GM10248 (cell line): Measurements from ENCODE around the gene FOXL3.

Experiments used
- CTCF ChIA-PET: fragments of 300-600 bp; sonication (Branson Sonifier 250); formaldehyde crosslinking; extraction: SDS; loops from one replicate; lab custom pipeline; 2021; ENCODE audit warnings: antibody characterized with exemption; lab: Yijun Ruan, JAX
- POLR2A ChIA-PET: fragments of 350-650 bp; sonication (Branson Sonifier 250); formaldehyde crosslinking; extraction: SDS; loops from one replicate; lab custom pipeline; 2020; ENCODE audit warnings: antibody characterized with exemption; lab: Yijun Ruan, JAX
- DNase-seq: peaks from one replicate; pipeline ENCODE4 v3.0.0; 2012; ENCODE audit errors: extremely low spot score
- CTCF ChIP-seq: IDR thresholded peaks from 2 replicates; pipeline ENCODE4 v1.5.1; 2012; ENCODE audit warnings: mild to moderate bottlenecking, low read depth; ENCODE audit errors: extremely low read depth, missing control alignments, control extremely low read depth

The FOXL3 gene

GRCh38 chr7:303425-303824, 13.5 kb downstream of the FOXL3 start:
- DNase-seq, result no peak
- POLR2A ChIA-PET, result no interaction called here
- CTCF ChIA-PET, result no interaction called here
- TF ChIP-seq CTCF, result no peak

GRCh38 chr7:303884-304573, 14.1 kb downstream of the FOXL3 start:
- ChIA-PET CTCF (no interaction called here), POLR2A (no interaction called here)
- no peak for TF ChIP-seq CTCF
- no peak for DNase-seq

DNA sequence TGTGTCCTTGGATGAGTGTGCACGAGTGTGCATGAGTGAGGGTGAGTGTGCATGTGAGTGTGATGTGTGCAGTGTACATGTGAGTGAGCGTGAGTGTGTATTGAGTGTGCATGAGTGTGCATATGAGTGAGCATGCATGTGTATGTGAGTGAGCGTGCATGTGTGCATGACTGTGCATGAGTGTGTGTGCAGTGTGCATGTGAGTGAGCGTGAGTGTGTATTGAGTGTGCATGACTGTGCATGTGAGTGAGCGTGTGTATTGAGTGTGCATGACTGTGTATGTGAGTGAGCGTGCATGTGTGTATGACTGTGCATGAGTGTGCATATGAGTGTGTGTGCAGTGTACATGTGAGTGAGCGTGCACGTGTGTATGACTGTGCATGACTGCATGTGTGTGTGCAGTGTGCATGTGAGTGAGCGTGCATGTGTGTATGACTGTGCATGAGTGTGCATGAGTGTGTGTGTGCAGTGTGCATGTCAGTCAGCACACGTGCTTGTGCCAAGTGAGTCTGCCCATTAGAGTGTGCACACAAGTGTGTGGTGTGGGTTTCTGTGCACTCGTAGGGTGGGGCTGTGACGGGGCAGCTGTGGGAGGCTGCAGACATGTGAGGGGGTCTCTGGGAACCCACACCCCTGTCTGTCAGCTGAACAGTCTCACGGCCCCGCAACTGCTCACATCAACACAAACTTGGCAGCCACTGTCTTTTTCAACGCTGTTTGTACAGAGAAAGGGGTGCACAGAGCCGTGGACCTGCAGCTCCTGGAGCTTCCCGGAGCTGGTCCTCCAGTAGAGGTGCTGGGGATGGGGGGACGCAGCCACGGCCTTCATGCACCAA, 14.8 kb downstream of the FOXL3 start:
- POLR2A ChIA-PET, result no interaction called here
- TF ChIP-seq CTCF, result no peak

DNA sequence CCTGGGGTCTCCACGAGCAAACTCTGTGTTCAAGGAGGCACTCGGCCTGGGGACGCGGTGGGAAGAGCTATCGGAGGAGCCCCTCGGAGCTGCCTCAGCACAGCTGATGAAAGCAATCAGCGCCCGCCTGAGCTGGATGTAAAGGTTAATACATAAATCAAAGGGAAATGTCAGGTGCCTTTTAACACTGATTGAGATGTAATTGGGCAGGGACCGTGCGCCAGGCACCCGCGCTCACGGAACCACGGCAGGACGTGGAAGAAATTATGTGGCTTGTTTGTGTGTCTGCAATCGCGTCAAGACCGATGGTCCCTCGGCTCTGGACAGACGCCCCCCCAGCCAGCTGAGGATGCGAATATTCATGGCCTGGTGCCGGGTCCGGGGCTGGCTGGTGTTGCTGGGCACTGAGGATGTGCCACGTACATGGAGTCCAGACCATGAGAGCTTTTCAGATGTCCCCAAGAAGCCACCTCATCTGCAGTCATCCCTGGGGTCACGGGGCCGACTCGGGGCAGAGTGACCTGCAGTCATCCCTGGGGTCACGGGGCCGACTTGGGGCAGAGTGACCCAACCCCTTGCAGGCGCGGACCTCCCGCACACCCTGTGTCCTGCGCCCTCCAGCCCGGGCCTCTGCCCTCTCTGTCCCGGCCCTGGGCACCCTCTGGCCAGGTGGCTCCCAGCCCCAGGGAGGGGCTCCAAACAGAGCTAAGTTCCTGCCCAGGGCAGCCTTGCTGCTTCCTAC, 15.6 kb downstream of the FOXL3 start:
- CTCF ChIA-PET, result interaction anchor here (1.2 to 1.4 kb wide), 2 partner anchors 13 to 481 kb away, joined by 3 to 4 read pairs; no protein-coding TSS in a partner anchor
- no peak for DNase-seq
- POLR2A ChIA-PET, result no interaction called here
- no peak for TF ChIP-seq CTCF

More for the DNA sequence above, 14.8 kb downstream of the FOXL3 start:
- CTCF ChIA-PET, result interaction anchor here (1.2 kb wide), 1 partner anchor 482 kb away, joined by 3 read pairs; no protein-coding TSS in a partner anchor
- DNase-seq, result no peak

DNA sequence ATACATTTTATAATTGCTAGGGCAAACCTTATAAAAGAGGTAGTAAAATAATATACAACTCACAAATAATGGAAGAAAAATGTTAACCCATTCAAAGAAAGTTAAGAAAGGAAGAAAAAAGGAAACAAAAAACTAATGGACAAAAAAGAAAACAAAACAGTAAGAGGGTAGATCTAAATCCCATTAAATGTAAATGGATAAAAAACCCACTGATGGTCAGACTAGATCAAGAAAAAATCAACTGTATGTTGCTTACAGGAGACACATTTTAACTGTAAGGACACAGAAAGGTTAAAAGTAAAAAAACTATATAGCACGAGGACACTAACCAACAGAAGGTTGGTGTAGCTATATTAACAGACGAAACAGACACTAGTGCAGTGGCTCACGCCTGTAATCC, 18.0 kb downstream of the FOXL3 start:
- DNase-seq, result no peak
- POLR2A ChIA-PET, result no interaction called here
- TF ChIP-seq CTCF, result no peak
- CTCF ChIA-PET, result interaction anchor here (1.2 kb wide), 1 partner anchor 869 kb away, joined by 3 read pairs; no protein-coding TSS in a partner anchor

- no peak for TF ChIP-seq CTCF
- ChIA-PET CTCF (no interaction called here), POLR2A (no interaction called here)
- DNase-seq, result no peak
These were observed 19.7 kb downstream of the FOXL3 start for GRCh38 chr7:309586-310228.
